ENCODE measurements around the gene POP5. TPM values are rescaled to one million over a fixed set of nuclear protein-coding genes. Genes with fewer than 3 reads are reported as not detected.

The POP5 gene
- total RNA-seq, 2 donors from 2014 or later, result 51.2 to 69.4 TPM

DNA sequence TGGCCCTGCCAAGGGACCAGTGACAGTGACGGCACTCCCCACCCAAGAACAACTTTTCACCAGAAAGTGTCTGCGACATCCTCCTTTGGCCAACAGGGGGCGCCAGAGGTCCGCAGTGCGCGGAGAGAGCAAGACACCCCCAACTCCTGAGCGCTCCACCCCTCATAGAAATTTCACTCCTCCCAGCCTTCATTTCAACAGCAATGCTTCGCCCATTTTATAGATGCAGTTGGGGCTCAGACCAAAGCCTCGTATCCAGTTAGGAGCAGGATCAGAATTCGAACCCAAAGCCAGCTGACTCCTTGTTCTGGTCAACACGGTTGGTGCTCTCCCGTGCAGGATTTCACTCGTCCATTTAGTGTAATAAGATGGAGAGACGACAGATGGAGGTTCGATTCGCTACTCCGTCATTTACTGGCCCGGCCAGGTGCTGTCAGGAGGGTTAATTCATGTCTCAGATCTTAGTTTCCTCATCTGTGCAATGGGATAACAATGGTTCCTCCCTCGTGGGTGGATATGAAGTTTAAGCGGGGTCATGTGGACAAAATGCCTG is 2.4 kb upstream of the POP5 start:
- no peaks in the 10 kb centered on the region for H3K9me3 Mint-ChIP-seq
- H3K27me3 Mint-ChIP-seq, result peaks cover 0 to 2% of the 10 kb centered on the region in 2 donors
- H3K27ac Mint-ChIP-seq, result peak overlapping the region in 1 of 2 donors; percentile 34
- peaks cover 35% of the 10 kb centered on the region in 2 donors for H3K4me1 Mint-ChIP-seq (ENCODE audit: low read depth in 2 of 2)
- peak overlapping the region; percentile 59 for H3K4me3 Mint-ChIP-seq
- DNase-seq (ENCODE audit: low spot score) (peak; percentile 76), ATAC-seq (peak in 1 of 2 donors; percentile 34)
- H3K36me3 Mint-ChIP-seq, result no peaks in the 10 kb centered on the region

DNA sequence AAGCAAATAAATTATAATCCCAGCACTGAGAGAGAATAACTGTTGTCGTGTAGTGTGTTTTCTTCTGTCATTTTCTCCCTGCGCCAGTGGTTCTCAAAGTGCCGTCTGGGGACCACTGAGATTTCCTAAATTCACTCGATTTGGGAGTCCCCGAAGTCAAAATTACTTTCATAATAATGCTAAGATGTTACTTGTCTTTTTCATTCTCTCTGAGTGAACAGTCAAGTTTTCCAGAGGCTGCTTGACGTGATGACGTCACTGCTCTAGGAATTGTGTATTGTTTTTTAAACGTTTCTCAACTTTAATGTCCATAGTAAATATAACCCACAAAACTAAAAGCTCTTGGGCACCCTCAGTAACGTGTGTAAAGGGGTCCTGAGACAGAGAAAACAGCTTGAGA is 796 bp upstream of the POP5 start:
- Mint-ChIP-seq H3K27ac (peak overlapping the region; percentile 85 to 96), H3K4me3 (peak overlapping the region; percentile 97), H3K4me1 (ENCODE audit: low read depth in 2 of 2) (peaks cover 35% of the 10 kb centered on the region in 2 donors), H3K27me3 (peaks cover 0 to 2% of the 10 kb centered on the region in 2 donors), H3K36me3 (no peaks in the 10 kb centered on the region), H3K9me3 (no peaks in the 10 kb centered on the region)
- ATAC-seq, result no peak
- DNase-seq (ENCODE audit: low spot score), result no peak

DNA sequence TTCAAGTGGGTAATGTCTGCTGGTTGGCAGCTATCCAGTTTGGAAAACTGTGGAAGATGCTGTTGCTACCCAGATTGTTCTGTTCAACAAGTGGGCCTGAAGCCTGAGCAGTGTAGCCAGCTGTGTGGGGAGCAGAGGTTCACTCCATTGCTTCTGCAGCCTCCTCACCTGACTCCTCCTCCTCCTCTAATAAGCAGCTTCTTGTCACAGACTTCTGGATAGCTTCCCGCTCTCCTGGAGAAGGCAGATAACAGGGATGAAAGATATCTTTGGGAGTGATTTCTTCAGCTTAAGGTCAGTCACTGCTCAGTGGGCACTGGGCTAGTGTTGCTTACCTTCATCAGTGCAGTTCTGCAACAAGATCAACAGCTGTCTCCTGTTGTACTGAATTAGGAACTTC is 2.0 kb downstream of the POP5 start:
- DNase-seq (ENCODE audit: low spot score) (no peak), ATAC-seq (no peak)
- H3K27me3 Mint-ChIP-seq, result no peaks in the 10 kb centered on the region
- H3K27ac Mint-ChIP-seq, result peak overlapping the region; percentile 8 to 85
- H3K4me1 Mint-ChIP-seq (ENCODE audit: low read depth in 2 of 2), result peaks cover 35 to 36% of the 10 kb centered on the region in 2 donors
- H3K4me3 Mint-ChIP-seq, result peak overlapping the region; percentile 97
- no peaks in the 10 kb centered on the region for H3K9me3 Mint-ChIP-seq
- peaks cover 4% of the 10 kb centered on the region for H3K36me3 Mint-ChIP-seq

DNA sequence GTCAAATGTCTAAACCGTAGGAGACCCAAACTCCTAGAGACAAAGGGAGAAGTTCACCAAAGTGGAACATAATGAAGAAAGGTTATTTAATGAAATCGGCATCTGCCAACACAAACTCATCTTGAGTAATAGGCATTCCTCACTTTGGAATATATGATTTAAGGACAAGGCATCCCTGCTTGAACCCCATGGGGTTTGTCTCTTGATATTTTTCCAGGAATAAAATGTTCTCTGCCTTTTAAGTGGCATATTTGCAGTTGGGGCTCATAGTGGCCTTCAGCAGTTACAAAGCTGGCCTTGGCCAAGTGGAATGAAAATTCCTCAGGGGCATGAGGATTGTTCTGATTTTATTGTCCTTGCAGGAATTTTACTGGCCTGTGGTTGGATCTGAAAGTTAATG is 7.1 kb downstream of the POP5 start:
- peak overlapping the region; percentile 5 to 18 for H3K27ac Mint-ChIP-seq
- peaks cover 30% of the 10 kb centered on the region for H3K36me3 Mint-ChIP-seq

DNA sequence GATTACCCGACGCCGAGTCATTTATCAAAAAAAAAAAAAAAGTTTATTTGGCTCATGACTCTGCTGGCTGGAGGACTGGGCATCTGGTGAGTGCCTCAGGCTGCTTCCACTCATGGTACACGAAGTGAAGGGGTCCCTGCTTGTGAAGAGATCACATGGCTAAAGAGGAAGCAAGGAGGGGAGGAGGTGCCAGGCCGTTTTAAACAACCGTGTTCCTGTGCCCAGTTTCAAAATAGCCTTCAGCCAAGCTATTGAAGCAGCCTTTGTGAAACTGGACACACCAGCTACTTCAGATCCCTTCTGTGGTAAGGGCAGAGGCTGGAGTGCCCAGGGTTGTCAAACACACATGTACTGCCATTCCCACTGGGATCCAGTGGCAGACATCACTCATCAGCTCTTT is 7.6 kb downstream of the POP5 start:
- H3K9me3 Mint-ChIP-seq, result no peaks in the 10 kb centered on the region
- no peak overlapping the region for H3K4me3 Mint-ChIP-seq
- ATAC-seq (no peak), DNase-seq (ENCODE audit: low spot score) (no peak)
- H3K27ac Mint-ChIP-seq, result peak overlapping the region; percentile 5 to 18
- H3K36me3 Mint-ChIP-seq, result peaks cover 30% of the 10 kb centered on the region
- H3K4me1 Mint-ChIP-seq (ENCODE audit: low read depth in 2 of 2), result peaks cover 0 to 5% of the 10 kb centered on the region in 2 donors
- H3K27me3 Mint-ChIP-seq, result no peaks in the 10 kb centered on the region

More for the DNA sequence above, 7.1 kb downstream of the POP5 start:
- Mint-ChIP-seq H3K4me3 (no peak overlapping the region), H3K4me1 (ENCODE audit: low read depth in 2 of 2) (peaks cover 0 to 5% of the 10 kb centered on the region in 2 donors), H3K9me3 (no peaks in the 10 kb centered on the region), H3K27me3 (no peaks in the 10 kb centered on the region)
- no peak for DNase-seq (ENCODE audit: low spot score)
- ATAC-seq, result no peak

DNA sequence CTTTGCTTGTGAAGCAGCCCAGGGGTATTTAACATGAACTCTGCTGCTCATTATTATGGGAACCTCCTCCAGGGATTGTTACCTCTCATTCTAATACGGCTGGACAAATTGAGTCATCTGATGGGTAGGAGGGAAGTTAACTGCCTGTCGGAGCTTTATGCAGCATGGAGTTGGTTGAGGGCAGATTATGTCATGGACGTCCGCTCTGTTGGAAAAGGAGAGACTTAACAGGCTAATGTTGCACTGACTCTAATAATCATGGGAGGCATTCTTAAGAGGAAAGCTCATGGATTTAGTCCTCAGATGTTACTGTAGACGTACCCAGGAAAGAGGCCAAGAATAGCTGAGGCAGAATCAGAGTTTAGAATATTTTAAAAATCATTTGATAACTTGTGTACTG is 9.9 kb downstream of the POP5 start:
- H3K27ac Mint-ChIP-seq, result peak overlapping the region in 1 of 2 donors; percentile 11
- H3K9me3 Mint-ChIP-seq, result no peaks in the 10 kb centered on the region
- ATAC-seq (no peak), DNase-seq (ENCODE audit: low spot score) (no peak)
- no peaks in the 10 kb centered on the region for H3K27me3 Mint-ChIP-seq
- peaks cover 37% of the 10 kb centered on the region for H3K36me3 Mint-ChIP-seq
- peaks cover 0 to 5% of the 10 kb centered on the region in 2 donors for H3K4me1 Mint-ChIP-seq (ENCODE audit: low read depth in 2 of 2)
- H3K4me3 Mint-ChIP-seq, result no peak overlapping the region

DNA sequence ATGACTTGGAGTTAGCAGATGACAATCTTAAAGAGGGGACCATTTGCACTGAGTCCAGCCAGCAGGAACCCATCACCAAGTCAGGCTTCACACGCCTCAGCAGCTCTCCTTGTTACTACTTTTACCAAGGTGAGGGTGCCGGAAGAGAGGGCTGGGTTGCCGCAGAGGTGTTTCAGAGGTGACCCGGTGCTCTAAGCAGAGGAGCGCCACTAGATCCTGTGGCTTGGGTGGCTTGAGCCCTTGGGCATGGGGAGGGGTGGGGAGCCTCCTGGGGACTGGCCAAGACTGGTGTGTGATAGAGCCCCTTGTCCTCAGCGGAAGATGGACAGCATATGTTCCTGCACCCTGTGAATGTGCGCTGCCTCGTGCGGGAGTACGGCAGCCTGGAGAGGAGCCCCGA is 17.7 kb downstream of the POP5 start:
- Mint-ChIP-seq H3K27me3 (no peaks in the 10 kb centered on the region), H3K27ac (peak overlapping the region in 1 of 2 donors; percentile 56), H3K4me3 (no peak overlapping the region), H3K9me3 (no peaks in the 10 kb centered on the region), H3K36me3 (peaks cover 38% of the 10 kb centered on the region), H3K4me1 (ENCODE audit: low read depth in 2 of 2) (peaks cover 0 to 2% of the 10 kb centered on the region in 2 donors)
- DNase-seq (ENCODE audit: low spot score) (no peak), ATAC-seq (peak in 1 of 2 donors; percentile 33)

DNA sequence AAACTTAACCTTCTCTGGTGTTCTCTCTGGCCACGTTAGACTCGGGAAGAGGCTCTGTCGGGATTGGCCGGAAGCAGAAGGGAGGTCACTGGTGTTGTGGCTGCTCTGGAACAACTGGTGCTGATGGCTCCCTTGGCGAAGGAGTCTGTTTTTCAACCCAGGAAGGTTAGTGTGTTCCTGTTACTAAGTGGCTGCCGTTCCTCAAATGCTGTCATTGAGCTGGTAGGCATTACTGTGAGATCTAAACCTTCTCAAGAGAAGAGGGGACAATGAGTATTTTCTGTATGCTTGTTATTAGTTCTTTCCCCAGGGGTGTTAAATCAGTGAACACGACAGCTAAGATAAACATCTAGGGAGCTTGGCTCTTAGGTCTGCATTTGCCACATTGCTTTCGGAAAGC is 18.3 kb downstream of the POP5 start:
- no peaks in the 10 kb centered on the region for H3K27me3 Mint-ChIP-seq
- peaks cover 38% of the 10 kb centered on the region for H3K36me3 Mint-ChIP-seq
- H3K4me1 Mint-ChIP-seq (ENCODE audit: low read depth in 2 of 2), result peaks cover 0 to 2% of the 10 kb centered on the region in 2 donors
- H3K9me3 Mint-ChIP-seq, result no peaks in the 10 kb centered on the region
- DNase-seq (ENCODE audit: low spot score) (no peak), ATAC-seq (no peak)
- H3K27ac Mint-ChIP-seq, result peak overlapping the region in 1 of 2 donors; percentile 56
- no peak overlapping the region for H3K4me3 Mint-ChIP-seq

DNA sequence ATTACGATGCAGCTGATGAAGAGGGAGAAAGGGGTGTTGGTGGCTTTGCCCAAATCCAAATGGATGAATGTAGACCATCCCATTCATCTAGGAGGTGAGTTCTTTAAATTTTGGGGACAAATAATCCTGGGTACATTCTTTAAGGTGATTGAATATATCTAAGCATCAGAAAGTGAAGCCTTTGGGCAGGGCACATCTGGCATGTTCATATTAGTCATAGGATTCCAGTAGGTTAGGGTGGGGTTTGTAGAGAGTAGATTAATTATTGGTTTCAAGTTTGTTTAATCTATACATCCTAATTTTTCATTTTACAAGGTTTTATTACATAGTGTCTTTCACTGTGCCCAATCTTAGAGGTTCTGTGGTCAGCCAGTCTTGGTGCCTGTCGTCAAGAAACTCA is 23.6 kb downstream of the POP5 start:
- no peak overlapping the region for H3K27ac Mint-ChIP-seq
- H3K4me1 Mint-ChIP-seq (ENCODE audit: low read depth in 2 of 2), result peaks cover 4 to 9% of the 10 kb centered on the region in 2 donors
- H3K4me3 Mint-ChIP-seq, result no peak overlapping the region

DNA sequence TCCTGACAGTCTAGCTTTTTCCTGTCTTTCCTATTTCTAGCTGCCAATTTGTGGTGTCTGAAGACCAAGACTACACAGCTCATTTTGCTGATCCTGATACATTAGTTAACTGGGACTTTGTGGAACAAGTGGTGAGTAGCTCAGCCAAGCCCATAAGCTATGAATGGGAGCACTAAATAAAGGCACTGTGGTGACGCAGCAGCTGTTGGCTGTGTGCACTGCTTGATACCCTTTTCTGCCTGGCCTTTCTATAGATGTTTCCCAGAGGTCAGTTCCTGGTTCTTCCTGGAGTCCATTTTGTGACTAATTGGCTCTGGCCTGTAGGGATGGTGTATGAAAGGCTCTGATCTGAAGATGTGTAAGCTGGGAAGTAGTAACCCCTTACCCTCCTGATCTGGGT is 26.5 kb downstream of the POP5 start:
- Mint-ChIP-seq H3K9me3 (no peaks in the 10 kb centered on the region), H3K4me1 (ENCODE audit: low read depth in 2 of 2) (peaks cover 4 to 9% of the 10 kb centered on the region in 2 donors), H3K4me3 (no peak overlapping the region), H3K36me3 (peaks cover 14% of the 10 kb centered on the region), H3K27me3 (no peaks in the 10 kb centered on the region), H3K27ac (peak overlapping the region in 1 of 2 donors; percentile 35)
- no peak for ATAC-seq
- DNase-seq (ENCODE audit: low spot score), result no peak

More for the DNA sequence above, 23.6 kb downstream of the POP5 start:
- DNase-seq (ENCODE audit: low spot score), result no peak
- H3K9me3 Mint-ChIP-seq, result no peaks in the 10 kb centered on the region
- peaks cover 23% of the 10 kb centered on the region for H3K36me3 Mint-ChIP-seq
- no peaks in the 10 kb centered on the region for H3K27me3 Mint-ChIP-seq
- ATAC-seq, result no peak

DNA sequence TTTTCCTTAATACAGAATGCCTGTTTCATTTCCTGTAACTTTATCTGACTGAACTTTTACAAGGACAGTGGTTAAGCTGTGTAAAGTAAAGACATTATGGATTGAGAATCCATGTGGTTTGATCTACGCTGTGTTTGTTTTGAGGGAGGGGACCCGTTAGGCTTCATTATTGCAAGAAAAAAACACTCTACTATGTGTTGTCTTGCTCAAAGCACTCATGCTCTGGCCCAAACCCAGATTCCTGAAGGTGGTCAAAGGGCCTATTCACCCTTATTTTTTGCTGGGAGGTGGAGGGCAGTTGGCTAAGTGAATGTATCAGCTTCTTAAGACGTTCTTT is 35.2 kb downstream of the POP5 start:
- Mint-ChIP-seq H3K4me1 (ENCODE audit: low read depth in 2 of 2) (peaks cover 4 to 18% of the 10 kb centered on the region in 2 donors), H3K27me3 (no peaks in the 10 kb centered on the region), H3K27ac (peak overlapping the region in 1 of 2 donors; percentile 11), H3K9me3 (no peaks in the 10 kb centered on the region), H3K4me3 (no peak overlapping the region), H3K36me3 (no peaks in the 10 kb centered on the region)
- ATAC-seq, result no peak
- DNase-seq (ENCODE audit: low spot score), result no peak

DNA sequence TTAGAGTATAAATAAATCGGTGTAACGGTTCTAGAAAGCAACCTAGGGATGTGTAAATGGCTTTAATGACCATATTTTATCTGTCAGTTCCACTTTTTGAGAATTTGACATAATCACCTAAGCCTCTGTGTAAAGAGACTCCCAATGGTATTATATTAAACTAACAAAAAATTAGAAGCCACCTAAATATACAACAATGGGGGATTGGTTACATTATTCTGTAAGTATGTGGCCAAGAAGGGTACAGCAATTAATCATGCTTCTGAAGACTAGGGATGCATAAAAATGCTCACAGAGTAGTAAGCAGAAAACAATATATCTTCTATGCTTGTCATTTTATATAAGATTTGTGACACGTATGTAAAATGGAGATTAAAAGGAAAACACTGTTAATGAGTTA is 36.5 kb downstream of the POP5 start:
- Mint-ChIP-seq H3K9me3 (no peaks in the 10 kb centered on the region), H3K27ac (no peak overlapping the region)

DNA sequence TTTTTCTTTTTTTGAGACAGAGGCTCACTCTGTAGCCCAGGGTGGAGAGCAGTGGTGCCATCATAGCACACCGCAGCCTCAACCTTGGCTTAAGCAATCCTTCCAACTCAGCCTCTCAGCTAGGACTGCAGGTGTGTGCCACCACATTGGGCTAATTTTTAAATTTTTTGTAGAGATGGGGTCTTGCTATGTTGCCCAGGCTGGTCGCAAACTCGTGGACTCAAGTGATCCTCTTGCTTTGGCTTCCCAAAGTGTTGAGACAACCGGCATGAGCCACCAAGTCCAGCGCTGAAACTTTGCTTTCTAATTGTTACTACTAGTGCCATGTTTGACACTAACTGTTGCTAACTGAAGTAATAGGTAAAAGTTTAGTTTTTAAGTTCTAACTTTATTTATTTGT is 39.0 kb downstream of the POP5 start:
- DNase-seq (ENCODE audit: low spot score) (no peak), ATAC-seq (no peak)
- H3K9me3 Mint-ChIP-seq, result no peaks in the 10 kb centered on the region
- H3K36me3 Mint-ChIP-seq, result no peaks in the 10 kb centered on the region
- H3K27me3 Mint-ChIP-seq, result no peaks in the 10 kb centered on the region
- no peak overlapping the region for H3K4me3 Mint-ChIP-seq
- peak overlapping the region in 1 of 2 donors; percentile 61 for H3K27ac Mint-ChIP-seq
- peaks cover 34 to 47% of the 10 kb centered on the region in 2 donors for H3K4me1 Mint-ChIP-seq (ENCODE audit: low read depth in 2 of 2)

More for the DNA sequence above, 36.5 kb downstream of the POP5 start:
- Mint-ChIP-seq H3K36me3 (no peaks in the 10 kb centered on the region), H3K27me3 (no peaks in the 10 kb centered on the region), H3K4me1 (ENCODE audit: low read depth in 2 of 2) (peaks cover 14 to 26% of the 10 kb centered on the region in 2 donors), H3K4me3 (no peak overlapping the region)
- DNase-seq (ENCODE audit: low spot score) (no peak), ATAC-seq (no peak)

DNA sequence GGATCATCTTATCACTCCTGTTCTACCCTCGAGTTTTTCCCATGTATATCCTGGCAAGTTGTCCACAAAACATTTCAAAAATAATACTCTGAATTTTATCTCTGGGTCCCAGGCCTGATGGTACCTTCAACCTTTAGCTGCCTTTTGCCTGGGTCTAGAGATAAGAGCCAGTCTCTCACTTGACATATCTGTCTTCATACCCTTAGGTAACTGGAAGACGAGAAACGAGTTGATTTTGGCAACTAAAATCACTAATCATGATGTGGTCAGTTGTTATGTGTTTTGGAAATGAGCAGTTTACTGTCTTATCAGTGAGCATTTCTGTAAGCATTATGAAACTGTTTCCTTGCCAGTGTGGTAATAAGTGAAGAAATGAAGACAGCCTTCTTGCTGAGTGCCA is 40.8 kb downstream of the POP5 start:
- Mint-ChIP-seq H3K4me1 (ENCODE audit: low read depth in 2 of 2) (peaks cover 47 to 54% of the 10 kb centered on the region in 2 donors), H3K27ac (peak overlapping the region; percentile 73 to 84), H3K27me3 (no peaks in the 10 kb centered on the region), H3K4me3 (peak overlapping the region; percentile 60), H3K36me3 (peaks cover 5% of the 10 kb centered on the region), H3K9me3 (no peaks in the 10 kb centered on the region)
- ATAC-seq (peak; percentile 64 to 72), DNase-seq (ENCODE audit: low spot score) (no peak)

DNA sequence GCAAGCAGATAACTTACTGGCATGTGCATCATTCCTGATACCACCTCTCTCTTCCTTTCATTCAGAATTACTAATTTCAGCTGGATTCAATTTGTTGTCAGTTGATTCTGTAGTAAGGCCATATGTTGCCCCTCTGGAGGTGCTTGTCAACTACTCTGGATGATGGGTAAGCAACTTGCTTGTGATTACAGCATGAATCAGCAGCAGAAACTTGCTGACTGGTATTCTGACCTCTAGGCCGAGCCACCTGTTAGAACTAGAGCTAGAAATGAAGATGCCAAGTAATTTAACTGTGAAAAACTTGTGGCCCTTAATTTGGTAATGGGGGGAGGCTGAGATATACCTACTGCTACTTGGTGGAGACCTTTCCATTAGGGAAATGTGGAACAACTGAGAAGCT is 41.9 kb downstream of the POP5 start:
- Mint-ChIP-seq H3K27ac (peak overlapping the region; percentile 79 to 90), H3K9me3 (no peaks in the 10 kb centered on the region), H3K27me3 (no peaks in the 10 kb centered on the region), H3K4me1 (ENCODE audit: low read depth in 2 of 2) (peaks cover 47 to 54% of the 10 kb centered on the region in 2 donors), H3K36me3 (peaks cover 10% of the 10 kb centered on the region), H3K4me3 (peak overlapping the region; percentile 94)
- DNase-seq (ENCODE audit: low spot score) (no peak), ATAC-seq (peak in 1 of 2 donors; percentile 61)
